Lower leg skin (tissue), 4 donors: ENCODE data around the gene NPW. TPM values are rescaled to one million over a fixed set of nuclear protein-coding genes. Genes with fewer than 3 reads are reported as not detected.
A peak's percentile ranks its signal among the peaks of the same experiment; 100 is the strongest.

Experiments used
- DNase-seq, 2 donors: peaks; one replicate each; pipeline ENCODE4 v3.0.0-alpha.2; 2019; ENCODE audit warnings: low spot score in 2 of 2
- H3K4me3 ChIP-seq: fragments of 200-600 bp; sonication (generic); 2 replicates; pipeline ENCODE4 v1.5.1; 2017; ENCODE audit warnings: mild to moderate bottlenecking, low read depth; ENCODE audit not compliant: poor library complexity, severe bottlenecking
- POLR2A ChIP-seq, 2 donors: fragments of 450-650 bp; IDR thresholded peaks; one replicate each; pipeline ENCODE4 v1.6.1; 2016 to 2017; ENCODE audit warnings: antibody characterized with exemption in 2 of 2, mild to moderate bottlenecking in 1 of 2, moderate library complexity in 1 of 2
- WGBS, 2 donors: methylation state at CpG; one replicate each; pipeline ENCODE4 v1.1.5; 2018; 5-methylcytosine and 5-hydroxymethylcytosine counted together
- intact Hi-C: fragments of 100-400 bp; cut with DNase I; formaldehyde crosslinking; loops from one replicate; pipeline ENCODE4 v1.15.0; 2023; ENCODE audit warnings: low total_unique reads
- total RNA-seq, 4 donors: library from RNA; depleted of rRNA; stranded (reverse); fragments of >200 nt; gene quantifications; one replicate each; pipeline ENCODE4 v1.1.0, GENCODE V29; 2016
- TF ChIP-seq, protein P1 (sequence below), 3 donors: fragments of 450-650 bp; IDR thresholded peaks; one replicate each; pipeline ENCODE4 v1.5.1; 2016; ENCODE audit warnings: antibody characterized with exemption in 3 of 3, mild to moderate bottlenecking in 3 of 3, moderate library complexity in 2 of 3

The NPW gene
- total RNA-seq, 4 donors from 2014 or later, result 0.38 to 3.9 (median 1.6) TPM; not detected in 1

DNA sequence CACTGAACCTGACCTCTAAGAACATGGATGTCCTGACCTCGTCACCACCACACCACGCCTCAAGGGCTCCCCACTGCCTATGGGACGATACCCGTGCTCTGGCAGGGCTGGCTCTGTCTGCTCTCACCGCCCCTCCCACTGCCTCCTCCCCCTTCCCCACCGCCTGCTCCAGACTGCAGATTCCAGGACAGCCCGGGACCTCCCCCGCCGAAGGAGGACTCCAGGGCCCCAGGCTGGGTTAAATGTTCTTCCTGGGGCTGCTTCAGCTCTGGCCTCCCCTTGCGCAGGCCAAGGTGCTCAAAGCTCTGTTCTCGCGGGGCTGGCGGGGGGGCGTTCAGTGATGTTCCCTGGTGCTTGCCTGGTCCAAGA lies 3.1 kb downstream of the NPW start:
- 2% methylated on average over 5 to 14 of the region's 14 CpGs for WGBS, 2 donors
- TF ChIP-seq, protein P1, sequence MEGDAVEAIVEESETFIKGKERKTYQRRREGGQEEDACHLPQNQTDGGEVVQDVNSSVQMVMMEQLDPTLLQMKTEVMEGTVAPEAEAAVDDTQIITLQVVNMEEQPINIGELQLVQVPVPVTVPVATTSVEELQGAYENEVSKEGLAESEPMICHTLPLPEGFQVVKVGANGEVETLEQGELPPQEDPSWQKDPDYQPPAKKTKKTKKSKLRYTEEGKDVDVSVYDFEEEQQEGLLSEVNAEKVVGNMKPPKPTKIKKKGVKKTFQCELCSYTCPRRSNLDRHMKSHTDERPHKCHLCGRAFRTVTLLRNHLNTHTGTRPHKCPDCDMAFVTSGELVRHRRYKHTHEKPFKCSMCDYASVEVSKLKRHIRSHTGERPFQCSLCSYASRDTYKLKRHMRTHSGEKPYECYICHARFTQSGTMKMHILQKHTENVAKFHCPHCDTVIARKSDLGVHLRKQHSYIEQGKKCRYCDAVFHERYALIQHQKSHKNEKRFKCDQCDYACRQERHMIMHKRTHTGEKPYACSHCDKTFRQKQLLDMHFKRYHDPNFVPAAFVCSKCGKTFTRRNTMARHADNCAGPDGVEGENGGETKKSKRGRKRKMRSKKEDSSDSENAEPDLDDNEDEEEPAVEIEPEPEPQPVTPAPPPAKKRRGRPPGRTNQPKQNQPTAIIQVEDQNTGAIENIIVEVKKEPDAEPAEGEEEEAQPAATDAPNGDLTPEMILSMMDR (IDR thresholded peaks at IDR 0.05), result no peak
- TF ChIP-seq POLR2A (IDR thresholded peaks at IDR 0.05), result no peak
- DNase-seq, result no peak
- no peak overlapping the region for H3K4me3 ChIP-seq
- intact Hi-C loops, result loop anchor here (5.0 kb wide), 1 partner anchor 120 kb away; no protein-coding TSS in a partner anchor

- DNase-seq, result peak; percentile 88 to 98
- TF ChIP-seq, protein P1 (IDR thresholded peaks at IDR 0.05), result peak in 1 of 3 donors; percentile 93
- TF ChIP-seq POLR2A (IDR thresholded peaks at IDR 0.05), result no peak
- intact Hi-C loops, result loop anchor here (5.0 kb wide), 1 partner anchor 119 kb away; no protein-coding TSS in a partner anchor
- no peak overlapping the region for H3K4me3 ChIP-seq
- 11 to 16% methylated on average over 28 to 52 of the region's 53 CpGs for WGBS, 2 donors
Observed at GRCh38 chr16:2023092-2024031, 3.8 kb downstream of the NPW start.

- 83 to 92% methylated on average over 12 of the region's 12 CpGs for WGBS, 2 donors
- no peak overlapping the region for H3K4me3 ChIP-seq
- intact Hi-C loops, result loop anchor here (5.0 kb wide), 1 partner anchor 118 kb away; no protein-coding TSS in a partner anchor
- TF ChIP-seq POLR2A (IDR thresholded peaks at IDR 0.05), result no peak
- TF ChIP-seq, protein P1 (IDR thresholded peaks at IDR 0.05), result no peak
- DNase-seq, result no peak
Observed at GRCh38 chr16:2024032-2024420, 4.4 kb downstream of the NPW start.

DNA sequence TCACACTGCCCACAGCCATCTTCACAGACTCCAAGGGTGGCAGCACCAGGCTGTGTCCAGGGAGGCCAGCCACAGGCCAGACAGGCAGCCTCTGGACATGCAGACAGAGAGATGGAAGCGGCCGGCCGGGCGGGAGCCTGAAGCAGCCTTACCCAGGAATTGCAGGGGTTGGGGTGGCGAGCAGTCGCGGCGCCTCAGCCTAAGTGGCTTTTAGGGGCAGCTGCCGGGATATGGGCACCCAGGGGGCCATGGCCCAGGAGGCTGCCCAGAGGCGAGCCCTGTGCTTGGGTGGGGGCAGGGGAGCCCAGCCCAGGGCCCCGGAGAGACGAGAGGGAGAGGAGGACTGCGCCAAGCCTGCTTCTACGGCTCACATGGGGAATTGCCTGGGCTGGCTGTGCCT lies 5.7 kb downstream of the NPW start:
- 95% methylated on average over 13 to 14 of the region's 14 CpGs for WGBS, 2 donors
- TF ChIP-seq POLR2A (IDR thresholded peaks at IDR 0.05), result no peak
- TF ChIP-seq, protein P1 (IDR thresholded peaks at IDR 0.05), result no peak
- H3K4me3 ChIP-seq, result no peak overlapping the region
- intact Hi-C loops, result no loop called here
- no peak for DNase-seq

- no peak for DNase-seq
- WGBS, 2 donors, result 76 to 83% methylated on average over 15 to 16 of the region's 16 CpGs
- no peak overlapping the region for H3K4me3 ChIP-seq
- intact Hi-C loops, result no loop called here
- TF ChIP-seq POLR2A (IDR thresholded peaks at IDR 0.05), result no peak
- TF ChIP-seq, protein P1 (IDR thresholded peaks at IDR 0.05), result no peak
Observed at GRCh38 chr16:2025878-2026460, 6.4 kb downstream of the NPW start.
